GM18858 (cell line): ENCODE results near the gene VPS13D.
"Not testable (repeated sequence)": the region's sequence is repeated elsewhere in the genome, so short reads cannot be mapped to it uniquely, and the experiment has no call there.

Experiments
- ATAC-seq: cut with Tn5 transposase; IDR thresholded peaks from one replicate; pipeline ENCODE4 v1.9.1; 2021; ENCODE audit not compliant: unreplicated experiment

Gene VPS13D

GRCh38 chr1:12530462-12531178 lies 300.8 kb downstream of the VPS13D start:
- ATAC-seq, result no peak

- no peak for ATAC-seq
Observed at GRCh38 chr1:12531179-12531499, 301.3 kb downstream of the VPS13D start.

- no peak for ATAC-seq
Observed at GRCh38 chr1:12532405-12533315, 302.8 kb downstream of the VPS13D start.

GRCh38 chr1:12536023-12536639 lies 306.3 kb downstream of the VPS13D start:
- ATAC-seq, result no peak

DNA sequence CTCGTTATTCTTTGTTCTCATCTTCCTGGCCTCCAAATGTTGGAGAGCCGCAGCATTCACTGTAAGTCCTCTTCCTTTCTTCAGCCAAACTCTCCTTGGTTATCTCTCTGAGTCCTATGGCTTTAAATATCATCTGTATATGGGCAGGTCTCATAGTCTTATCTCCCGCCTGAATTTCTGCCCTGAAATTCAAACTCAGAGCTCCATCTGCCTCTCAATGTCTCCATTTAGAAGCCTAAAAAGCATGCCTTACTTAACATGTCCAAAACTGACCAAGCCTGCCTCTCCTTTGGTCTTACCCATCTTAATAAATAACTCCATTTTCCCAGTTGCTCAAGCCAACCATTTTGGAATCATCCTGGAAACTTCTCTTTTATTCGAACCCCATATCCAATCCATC lies 307.5 kb downstream of the VPS13D start:
- no peak for ATAC-seq

DNA sequence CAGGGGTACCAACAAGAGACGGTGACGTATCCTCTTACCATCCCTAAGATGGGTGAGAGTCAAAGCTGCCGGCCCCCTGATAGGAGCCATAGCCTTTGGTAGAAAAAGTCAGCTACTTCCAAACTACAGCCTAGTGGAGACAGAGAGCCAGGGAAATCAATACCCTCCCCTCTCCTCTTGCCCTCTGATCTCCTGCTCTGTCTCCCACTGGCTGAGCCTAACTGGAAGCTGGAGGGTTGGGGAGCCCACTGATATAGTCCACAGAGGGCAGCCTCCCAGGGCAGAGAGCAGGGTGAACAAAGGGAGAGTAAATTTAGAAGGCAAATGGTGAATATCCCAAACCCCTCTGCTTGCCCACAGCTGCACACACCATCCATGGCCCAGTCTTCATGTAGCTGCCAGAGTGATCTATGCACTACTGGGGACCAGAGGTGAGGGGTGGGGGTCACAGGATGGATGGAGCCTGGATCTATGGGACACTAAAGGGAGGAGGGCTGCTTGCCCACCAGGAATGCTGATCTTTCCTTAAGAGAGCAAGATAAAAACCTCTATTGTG lies 308.2 kb downstream of the VPS13D start:
- ATAC-seq, result no peak

DNA sequence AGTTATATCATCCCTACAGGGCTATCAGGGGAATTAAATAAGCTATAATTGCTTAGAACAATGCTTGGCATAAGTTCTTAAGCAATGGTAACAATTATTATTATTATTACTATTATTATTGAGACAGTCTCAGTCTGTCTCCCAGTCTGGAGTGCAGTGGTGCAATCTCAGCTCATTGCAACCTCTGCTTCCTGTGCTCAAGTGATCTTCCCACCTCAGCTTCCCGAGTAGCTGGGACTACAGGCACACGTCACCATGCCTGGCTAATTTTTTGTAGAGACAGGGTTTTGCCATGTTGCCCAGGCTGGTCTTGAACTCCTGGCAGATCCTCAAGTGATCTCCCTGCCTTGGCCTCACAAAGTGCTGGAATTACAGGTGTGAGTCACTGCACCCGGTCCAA lies 308.7 kb downstream of the VPS13D start:
- not testable (repeated sequence) for ATAC-seq

DNA sequence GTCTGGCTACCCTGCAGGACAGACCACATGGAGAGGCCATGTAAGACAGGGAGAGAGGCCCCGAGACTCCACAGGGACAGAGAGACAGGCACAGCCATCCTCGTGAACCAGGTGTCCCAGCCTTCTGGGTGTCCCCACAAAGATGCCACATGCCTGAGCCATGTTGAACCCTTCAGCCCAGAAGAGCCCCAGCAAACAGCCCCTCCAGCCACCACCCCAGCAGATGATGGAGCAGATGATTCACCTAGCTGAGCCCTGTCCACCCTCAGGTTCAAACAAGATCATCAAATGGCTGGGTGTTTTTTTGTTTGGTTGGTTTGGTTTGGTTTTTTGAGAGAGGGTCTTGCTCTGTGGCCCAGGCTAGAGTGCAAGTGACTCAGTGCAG lies 309.5 kb downstream of the VPS13D start:
- no peak for ATAC-seq

DNA sequence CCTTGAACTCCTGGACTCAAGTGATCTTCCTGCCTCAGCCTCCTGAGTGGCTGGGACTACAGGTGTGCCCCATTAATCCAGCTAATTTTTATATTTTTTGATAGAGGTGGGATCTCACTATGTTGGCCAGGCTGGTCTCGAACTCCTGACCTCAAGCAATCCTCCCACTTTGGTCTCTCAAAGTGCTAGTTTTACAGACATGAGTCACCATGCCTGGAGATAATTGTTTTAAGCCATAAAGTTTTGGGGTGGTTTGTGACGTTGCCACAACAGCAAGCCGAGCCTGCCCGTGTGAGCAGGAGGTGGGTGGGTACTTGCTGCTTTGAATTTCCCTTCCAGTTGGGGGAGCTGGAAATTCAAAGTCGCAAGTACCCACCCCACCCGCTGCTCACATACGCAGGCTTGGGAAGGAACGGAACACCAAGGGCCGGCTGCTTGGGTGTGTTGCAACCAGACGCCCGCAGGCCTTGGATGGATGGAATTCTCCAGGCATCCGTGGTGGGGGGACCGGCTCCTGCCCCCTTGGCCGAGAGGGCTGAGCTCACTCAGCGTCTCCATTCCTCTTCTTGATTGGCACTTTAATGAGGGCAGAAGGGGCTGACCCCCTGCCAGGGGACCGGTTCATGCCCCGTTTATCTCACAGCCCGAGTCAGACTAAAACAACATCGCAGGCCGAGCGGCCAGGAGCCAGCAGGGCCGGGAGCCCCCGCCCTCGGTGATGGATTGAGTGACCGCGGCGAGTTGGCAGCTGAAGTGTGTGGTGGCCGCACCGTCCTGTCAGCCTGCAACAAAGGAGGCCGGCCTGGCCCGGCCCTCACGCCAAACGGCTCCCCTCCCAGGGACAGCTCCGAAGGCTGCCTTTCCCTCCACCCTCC lies 310.1 kb downstream of the VPS13D start:
- no peak for ATAC-seq

DNA sequence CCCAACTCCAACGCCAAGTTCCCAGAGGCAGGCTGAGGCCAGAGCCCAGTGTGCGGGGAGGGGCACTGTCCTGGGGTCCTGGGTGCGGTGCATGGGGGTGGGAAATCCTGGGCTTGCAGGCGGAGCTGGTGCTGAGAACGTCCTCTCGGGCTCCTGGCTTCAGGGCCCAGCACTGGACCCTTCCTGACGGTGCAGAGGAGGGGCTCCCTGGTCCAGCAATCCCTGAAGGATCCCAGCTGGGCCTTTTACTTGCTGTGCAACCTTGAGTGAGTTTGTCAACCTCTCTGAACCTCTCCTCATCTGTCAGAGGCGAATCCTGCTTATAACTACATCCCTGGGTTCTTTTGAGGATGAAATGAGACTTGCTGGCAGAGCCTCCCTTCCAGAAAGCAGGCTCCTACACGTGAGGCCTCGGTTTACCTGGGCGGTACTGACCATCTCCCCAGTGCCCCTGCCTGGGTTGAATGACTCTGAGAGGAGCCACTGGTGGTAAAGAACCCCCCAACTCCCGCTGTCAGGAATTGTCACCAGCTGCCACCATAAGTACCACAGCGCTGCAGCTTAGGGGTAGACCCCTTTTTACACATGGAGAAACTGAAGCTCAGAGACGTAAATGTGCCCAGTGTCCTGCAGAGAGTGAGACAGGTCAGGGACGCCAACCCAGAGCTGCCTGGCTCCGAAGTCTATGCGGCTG lies 310.9 kb downstream of the VPS13D start:
- no peak for ATAC-seq

GRCh38 chr1:12541274-12542137 lies 311.7 kb downstream of the VPS13D start:
- ATAC-seq, result no peak

- no peak for ATAC-seq
Observed at GRCh38 chr1:12542138-12542465, 312.3 kb downstream of the VPS13D start.

DNA sequence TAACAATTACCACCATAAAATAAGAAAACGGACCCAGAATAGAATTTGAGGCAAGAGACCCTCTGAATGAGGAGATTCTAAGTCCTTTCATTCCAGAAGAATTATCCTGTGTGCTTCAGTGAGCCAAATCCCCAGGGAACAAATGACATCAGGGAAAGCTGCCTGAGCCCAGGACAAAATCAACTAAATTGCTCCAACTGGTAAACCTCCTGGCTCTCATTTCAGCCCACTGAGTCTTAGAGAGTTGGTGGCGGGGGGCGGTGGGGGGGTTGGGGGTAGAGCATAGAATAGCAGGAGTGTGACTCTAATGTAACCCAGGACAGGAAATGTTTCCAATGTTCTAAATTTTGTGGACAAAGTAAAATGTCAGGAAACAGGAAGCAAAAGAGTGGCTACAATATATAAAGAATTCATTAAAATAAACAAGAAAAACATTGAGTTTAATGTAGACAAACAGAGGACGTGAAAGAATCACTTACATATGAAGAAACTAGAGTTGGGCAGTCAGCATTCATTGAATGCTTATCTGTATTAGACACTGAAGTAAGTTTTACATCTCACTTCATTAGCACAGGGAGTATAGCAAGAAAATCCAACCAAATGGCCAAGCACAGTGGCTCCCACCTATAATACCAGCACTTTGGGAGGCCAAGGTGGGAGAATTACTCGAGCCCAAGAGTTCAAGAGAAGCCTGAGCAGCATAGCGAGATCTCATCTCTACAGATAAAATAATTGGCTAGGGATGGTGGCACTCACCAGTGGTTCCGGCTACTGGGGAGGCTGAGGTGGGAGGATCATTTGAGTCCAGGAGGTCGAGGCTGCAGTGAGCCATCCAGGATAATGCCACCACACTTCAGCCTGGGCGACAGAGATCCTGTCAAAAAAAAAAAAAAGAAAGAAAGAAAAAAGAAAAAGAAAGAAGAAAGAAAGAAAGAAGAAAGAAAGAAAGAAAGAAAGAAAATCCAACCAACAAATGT lies 313.1 kb downstream of the VPS13D start:
- ATAC-seq, result no peak

DNA sequence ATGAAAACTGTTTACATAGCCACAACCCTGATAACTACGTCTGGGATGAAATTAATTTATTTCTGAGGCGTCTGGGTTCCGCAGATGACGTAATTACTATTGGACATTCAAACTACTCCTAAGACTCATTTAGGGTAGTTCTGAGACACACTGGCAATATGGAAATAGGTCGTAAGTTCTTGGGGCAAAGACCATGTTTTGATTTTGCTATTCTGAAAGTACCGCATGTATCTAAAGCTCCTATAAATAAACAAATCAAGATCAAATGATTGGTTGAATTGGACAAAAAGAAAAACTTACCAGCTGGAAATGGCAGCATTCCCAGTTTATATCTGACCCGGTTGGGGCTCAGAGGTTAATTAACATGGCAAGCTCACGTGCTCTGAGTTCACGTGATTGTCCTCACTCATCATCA lies 313.9 kb downstream of the VPS13D start:
- ATAC-seq, result no peak

DNA sequence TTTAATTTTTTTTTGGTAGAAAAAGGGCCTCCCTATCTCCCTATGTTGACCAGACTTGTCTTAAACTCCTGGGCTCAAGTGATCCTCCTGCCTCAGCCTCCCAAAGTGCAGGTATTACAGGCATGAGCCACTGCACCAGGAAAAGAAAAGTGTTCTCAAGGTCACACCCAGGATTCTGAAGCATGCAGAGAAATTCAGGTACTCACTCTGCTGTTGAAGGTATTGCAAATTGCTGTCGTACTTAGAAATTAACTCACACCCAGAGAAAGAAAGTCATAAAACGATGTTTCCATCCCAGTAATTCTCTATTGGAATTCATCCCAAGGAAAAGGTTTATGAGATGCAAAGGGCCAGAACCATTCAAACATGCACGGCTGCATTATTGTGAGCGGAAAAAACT lies 314.5 kb downstream of the VPS13D start:
- no peak for ATAC-seq

DNA sequence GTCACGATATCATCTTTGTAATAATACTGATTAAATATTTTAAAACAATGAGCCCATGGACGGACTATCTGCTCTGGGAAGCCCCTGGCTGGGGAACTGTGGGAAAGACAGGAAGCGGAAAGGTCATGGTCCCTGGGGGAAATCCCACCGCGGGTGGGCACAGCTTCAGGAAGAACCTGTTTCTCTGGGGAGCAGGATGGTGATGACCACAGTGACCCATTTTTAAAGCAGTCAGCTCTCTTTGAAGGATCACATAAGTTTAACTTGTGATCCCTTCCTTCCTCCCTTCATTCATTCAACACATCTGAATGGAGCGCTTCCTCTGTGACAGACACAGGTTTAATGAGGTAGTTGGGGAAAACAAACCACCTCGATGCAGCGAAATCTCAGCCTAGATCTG lies 315.2 kb downstream of the VPS13D start:
- no peak for ATAC-seq

DNA sequence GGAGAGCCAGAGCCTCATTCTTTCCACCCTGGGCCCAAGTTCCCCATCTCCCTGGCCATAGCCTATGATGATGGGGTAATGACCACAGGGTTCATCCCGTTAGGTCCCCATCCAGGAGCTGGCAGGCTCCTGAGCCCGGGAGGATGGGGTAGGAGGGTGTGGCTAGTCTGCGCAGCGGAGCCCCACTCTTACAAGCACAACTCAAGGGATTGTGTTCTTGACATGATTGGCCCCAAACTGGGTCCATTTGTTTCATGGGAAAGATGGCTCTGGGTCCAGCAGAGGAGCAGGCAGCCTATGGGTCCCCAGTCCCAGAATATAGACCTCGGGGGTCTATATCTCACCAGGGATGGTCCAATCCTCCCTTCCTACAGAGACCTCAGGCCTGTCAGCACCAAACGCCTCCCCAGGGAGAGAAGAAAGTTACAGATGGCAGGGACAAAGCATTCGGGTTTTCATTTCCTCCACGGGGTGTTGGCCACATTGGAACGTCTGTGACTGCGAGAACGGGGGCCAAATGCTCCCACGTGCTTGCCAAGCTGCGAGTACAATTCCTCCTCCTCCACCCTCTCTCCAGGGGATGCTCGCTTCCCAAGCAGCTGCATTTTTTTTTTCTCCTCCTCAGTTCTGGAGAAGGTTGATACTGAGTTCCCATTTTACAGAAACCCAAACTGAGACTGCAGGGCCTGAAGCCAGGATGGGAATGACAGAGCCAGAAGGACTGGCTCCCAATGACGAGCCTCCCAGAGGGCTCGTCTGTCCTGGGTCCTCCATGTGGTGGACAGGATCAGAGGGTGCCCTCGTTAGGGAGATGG lies 317.1 kb downstream of the VPS13D start:
- no peak for ATAC-seq
